Left ventricle myocardium inferior (tissue), 1 donor: ENCODE measurements around the gene PLA2G4A. TPM values are rescaled to one million over a fixed set of nuclear protein-coding genes. Genes with fewer than 3 reads are reported as not detected.

Experiments used
- DNase-seq: peaks from one replicate; pipeline ENCODE4 v3.0.0-alpha.2; 2020
- H3K27ac ChIP-seq: fragments of 200-600 bp; replicated peaks from 2 replicates; pipeline ENCODE4 v1.8.0; 2021
- H3K27me3 ChIP-seq: fragments of 200-600 bp; 2 replicates; pipeline ENCODE4 v1.8.0; 2021; ENCODE audit warnings: low read depth
- H3K36me3 ChIP-seq: fragments of 200-600 bp; 2 replicates; pipeline ENCODE4 v1.8.0; 2021
- H3K4me1 ChIP-seq: fragments of 200-600 bp; 2 replicates; pipeline ENCODE4 v1.8.0; 2021
- H3K4me3 ChIP-seq: fragments of 200-600 bp; 2 replicates; pipeline ENCODE4 v1.8.0; 2021; ENCODE audit warnings: mild to moderate bottlenecking, moderate library complexity
- H3K9me3 ChIP-seq: fragments of 200-600 bp; replicated peaks from 2 replicates; pipeline ENCODE4 v1.8.0; 2021
- intact Hi-C: fragments of 100-400 bp; cut with micrococcal nuclease; formaldehyde crosslinking; loops from one replicate; pipeline ENCODE4 v1.11.0; 2022
- total RNA-seq: library from RNA; stranded (reverse); fragmentation: NEBNext Ultra II Directional; extraction: Animal tissue kit (Norgen Biotek cat#: 25700); gene quantifications from one replicate; pipeline ENCODE4 v1.2.1, GENCODE V29; 2021
- TF ChIP-seq, protein P1 (sequence below): fragments of 200-600 bp; IDR thresholded peaks from 2 replicates; pipeline ENCODE4 v1.8.0; 2021; ENCODE audit warnings: antibody characterized with exemption, mild to moderate bottlenecking, borderline replicate concordance
- donor health status: DM: no; HTN: yes; CAD: no; lungs with severe emphysema.

Gene PLA2G4A
- total RNA-seq, 1 donor from 2014 or later, result 2.7 TPM

DNA sequence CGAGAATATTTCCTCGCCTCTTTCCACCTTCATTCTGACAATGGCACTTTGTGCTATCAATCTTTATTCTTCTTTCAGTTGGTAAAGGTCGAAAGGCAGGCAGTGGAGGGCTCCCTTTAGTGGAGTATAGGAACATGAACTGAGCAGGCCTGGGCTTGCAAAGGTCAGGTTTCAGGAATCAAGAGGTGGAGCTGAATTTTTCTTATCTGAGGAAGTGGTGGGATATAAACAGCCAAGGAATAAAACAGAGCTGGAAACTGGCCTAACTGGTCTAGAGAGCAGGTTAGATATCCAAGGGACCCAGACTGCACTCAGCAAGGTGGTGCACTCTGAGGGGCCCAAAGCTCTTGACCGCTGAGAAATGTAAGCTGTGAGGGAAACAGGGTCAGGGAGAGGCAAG, 99.1 kb downstream of the PLA2G4A start:
- Histone ChIP-seq H3K36me3 (no peaks in the 10 kb centered on the region), H3K4me1 (no peaks in the 10 kb centered on the region), H3K27me3 (no peaks in the 10 kb centered on the region), H3K4me3 (no peak overlapping the region), H3K27ac (no peak overlapping the region), H3K9me3 (no peaks in the 10 kb centered on the region)
- no peak for DNase-seq
- intact Hi-C loops, result no loop called here
- TF ChIP-seq, protein P1, sequence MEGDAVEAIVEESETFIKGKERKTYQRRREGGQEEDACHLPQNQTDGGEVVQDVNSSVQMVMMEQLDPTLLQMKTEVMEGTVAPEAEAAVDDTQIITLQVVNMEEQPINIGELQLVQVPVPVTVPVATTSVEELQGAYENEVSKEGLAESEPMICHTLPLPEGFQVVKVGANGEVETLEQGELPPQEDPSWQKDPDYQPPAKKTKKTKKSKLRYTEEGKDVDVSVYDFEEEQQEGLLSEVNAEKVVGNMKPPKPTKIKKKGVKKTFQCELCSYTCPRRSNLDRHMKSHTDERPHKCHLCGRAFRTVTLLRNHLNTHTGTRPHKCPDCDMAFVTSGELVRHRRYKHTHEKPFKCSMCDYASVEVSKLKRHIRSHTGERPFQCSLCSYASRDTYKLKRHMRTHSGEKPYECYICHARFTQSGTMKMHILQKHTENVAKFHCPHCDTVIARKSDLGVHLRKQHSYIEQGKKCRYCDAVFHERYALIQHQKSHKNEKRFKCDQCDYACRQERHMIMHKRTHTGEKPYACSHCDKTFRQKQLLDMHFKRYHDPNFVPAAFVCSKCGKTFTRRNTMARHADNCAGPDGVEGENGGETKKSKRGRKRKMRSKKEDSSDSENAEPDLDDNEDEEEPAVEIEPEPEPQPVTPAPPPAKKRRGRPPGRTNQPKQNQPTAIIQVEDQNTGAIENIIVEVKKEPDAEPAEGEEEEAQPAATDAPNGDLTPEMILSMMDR, result no peak

DNA sequence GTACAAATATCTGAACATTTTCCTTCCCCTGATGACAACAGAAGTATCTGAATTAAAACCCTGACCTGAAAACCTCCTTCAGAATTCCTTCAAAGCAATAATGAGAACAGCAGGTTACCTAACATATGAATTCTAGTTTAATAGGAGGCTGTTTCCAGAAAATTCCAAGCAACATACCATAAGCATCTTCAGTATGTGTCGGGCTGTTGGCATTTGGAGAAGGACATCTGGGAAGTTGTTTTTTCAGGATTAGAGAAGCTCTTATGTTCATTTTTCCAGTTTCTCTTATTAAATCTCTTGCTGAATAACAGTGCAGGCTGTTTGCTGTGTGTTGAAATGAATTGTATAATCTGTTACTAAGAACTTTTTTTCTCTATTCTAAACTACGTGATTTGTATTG, 101.5 kb downstream of the PLA2G4A start:
- TF ChIP-seq, protein P1, result no peak

DNA sequence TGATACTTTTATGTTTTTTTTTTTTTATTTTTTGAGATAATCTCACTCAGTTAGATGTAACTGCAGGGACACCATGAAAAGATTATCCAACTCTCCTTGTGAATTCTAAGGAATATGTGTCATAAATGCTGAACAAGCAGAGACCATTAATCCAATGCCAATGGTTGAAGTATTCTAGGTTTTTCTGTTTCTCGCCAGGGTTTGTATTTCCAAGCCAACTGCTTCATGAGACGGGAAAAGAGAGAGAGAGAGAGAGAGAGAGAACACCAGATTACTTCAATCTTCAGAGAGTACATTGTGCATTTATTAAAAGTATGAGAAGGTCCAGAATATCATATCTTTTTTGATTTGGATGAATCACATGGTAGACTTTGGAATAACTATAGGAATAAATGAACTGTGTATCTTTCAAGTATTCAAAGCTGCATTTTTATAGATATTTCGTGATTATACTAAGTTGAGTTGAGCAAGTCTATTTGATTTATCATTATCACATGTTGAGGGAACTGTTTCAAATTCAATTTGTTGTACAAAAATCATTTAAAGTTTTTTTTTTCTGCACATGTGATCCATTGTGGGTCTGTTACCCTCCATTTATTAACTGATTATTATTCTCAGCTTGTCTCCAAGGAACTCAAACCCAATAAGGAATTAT, 108.4 kb downstream of the PLA2G4A start:
- no peak overlapping the region for H3K4me3 ChIP-seq
- no peaks in the 10 kb centered on the region for H3K36me3 ChIP-seq
- H3K9me3 ChIP-seq, result no peaks in the 10 kb centered on the region
- intact Hi-C loops, result no loop called here
- H3K27me3 ChIP-seq, result no peaks in the 10 kb centered on the region
- TF ChIP-seq, protein P1, result no peak
- H3K4me1 ChIP-seq, result no peaks in the 10 kb centered on the region
- H3K27ac ChIP-seq, result no peak overlapping the region
- no peak for DNase-seq

More for the DNA sequence above, 101.5 kb downstream of the PLA2G4A start:
- no peaks in the 10 kb centered on the region for H3K36me3 ChIP-seq
- no peaks in the 10 kb centered on the region for H3K4me1 ChIP-seq
- no peaks in the 10 kb centered on the region for H3K27me3 ChIP-seq
- no peak overlapping the region for H3K4me3 ChIP-seq
- H3K9me3 ChIP-seq, result no peaks in the 10 kb centered on the region
- no peak for DNase-seq
- intact Hi-C loops, result no loop called here
- no peak overlapping the region for H3K27ac ChIP-seq

DNA sequence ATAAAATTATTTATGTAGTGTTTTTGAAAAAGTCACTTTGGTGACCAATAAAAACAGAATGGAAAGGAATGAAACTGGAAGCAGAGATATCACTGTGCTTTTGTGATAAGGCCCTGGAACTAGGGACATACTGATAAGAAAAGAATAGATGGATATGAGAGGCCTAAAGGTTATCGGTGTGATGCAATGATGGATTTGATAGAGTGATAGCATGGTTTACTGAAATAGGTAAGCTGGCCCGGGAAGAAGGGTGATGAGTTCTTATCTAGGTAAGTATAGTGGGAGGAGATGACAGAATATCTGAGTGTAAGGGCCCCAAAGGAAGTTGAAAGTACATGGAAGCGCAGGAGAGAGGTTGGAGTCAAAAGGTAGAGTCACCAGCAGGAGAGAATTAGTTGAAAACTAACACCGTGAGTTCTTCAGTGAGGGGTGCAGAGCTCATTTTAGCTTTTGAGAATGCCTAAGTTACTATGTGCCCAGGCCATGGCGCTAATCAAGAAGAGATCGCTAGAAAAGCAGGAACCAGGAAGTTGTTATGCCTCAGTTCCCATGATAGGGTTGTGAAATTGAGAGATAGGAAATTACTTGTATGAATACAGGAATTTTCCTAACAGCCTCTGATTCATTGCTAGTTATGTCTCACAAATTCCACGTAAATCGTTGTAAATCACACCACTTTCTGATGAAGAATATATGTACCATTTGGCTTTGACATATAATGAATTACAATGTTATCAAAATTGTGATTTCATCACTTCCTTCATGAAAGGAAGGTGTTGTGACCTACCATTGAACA, 115.3 kb downstream of the PLA2G4A start:
- Histone ChIP-seq H3K4me1 (no peaks in the 10 kb centered on the region), H3K27me3 (no peaks in the 10 kb centered on the region), H3K27ac (no peak overlapping the region), H3K4me3 (no peak overlapping the region), H3K36me3 (no peaks in the 10 kb centered on the region), H3K9me3 (no peaks in the 10 kb centered on the region)
- no peak for DNase-seq
- intact Hi-C loops, result no loop called here
- TF ChIP-seq, protein P1, result no peak

DNA sequence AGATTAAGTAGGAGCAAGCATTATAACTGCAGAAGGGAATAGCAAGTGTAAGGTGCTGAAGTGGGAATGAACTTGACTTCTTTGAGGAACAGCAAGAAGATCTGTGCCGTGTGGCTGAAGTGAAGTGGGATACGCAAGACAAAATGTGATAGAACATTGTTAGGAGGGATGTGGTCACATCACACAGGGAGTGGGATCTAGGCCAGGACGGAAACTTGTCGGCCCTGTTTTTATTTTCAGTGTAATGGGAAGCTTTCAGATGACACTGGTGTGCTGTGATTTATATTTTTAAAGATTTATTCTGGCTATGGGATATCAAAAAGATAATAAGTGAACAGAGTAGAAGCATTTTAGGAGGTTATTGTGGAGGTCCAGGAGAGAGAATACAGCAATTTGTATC, 116.4 kb downstream of the PLA2G4A start:
- Histone ChIP-seq H3K9me3 (no peaks in the 10 kb centered on the region), H3K4me3 (no peak overlapping the region), H3K4me1 (no peaks in the 10 kb centered on the region), H3K36me3 (no peaks in the 10 kb centered on the region), H3K27me3 (no peaks in the 10 kb centered on the region), H3K27ac (no peak overlapping the region)
- TF ChIP-seq, protein P1, result no peak
- DNase-seq, result no peak
- intact Hi-C loops, result no loop called here
